BLaER1 treated with 17β-estradiol and CSF1 and Interleukin-3, amounts not matched to agents 10 nM and 100 nM (cell line): Measurements from ENCODE around the gene PSAT1.

ENCODE experiments used
- H3K27ac ChIP-seq, 11 experiments: shearing (Covaris generic); formaldehyde crosslinking; 2 replicates each; pipeline ENCODE4 v1.8.1; 2022
- H3K27me3 ChIP-seq, 11 experiments: shearing (Covaris generic); formaldehyde crosslinking; 2 replicates each; pipeline ENCODE4 v1.8.1; 2022
- H3K36me3 ChIP-seq, 11 experiments: shearing (Covaris generic); formaldehyde crosslinking; 2 replicates each; pipeline ENCODE4 v1.8.1; 2022
- H3K4me1 ChIP-seq, 10 experiments: shearing (Covaris generic); formaldehyde crosslinking; 2 replicates each; pipeline ENCODE4 v1.8.1; 2022
- H3K4me2 ChIP-seq, 11 experiments: shearing (Covaris generic); formaldehyde crosslinking; 2 replicates each; pipeline ENCODE4 v1.8.1; 2022
- H3K4me3 ChIP-seq, 10 experiments: shearing (Covaris generic); formaldehyde crosslinking; 2 replicates each; pipeline ENCODE4 v1.8.1; 2022
- H3K9ac ChIP-seq, 11 experiments: shearing (Covaris generic); formaldehyde crosslinking; 2 replicates each; pipeline ENCODE4 v1.8.1; 2022
- H3K9me3 ChIP-seq, 11 experiments: shearing (Covaris generic); formaldehyde crosslinking; replicated peaks in 1 of 11; 2 replicates each; pipeline ENCODE4 v1.8.1; 2022
- H4K20me1 ChIP-seq, 11 experiments: shearing (Covaris generic); formaldehyde crosslinking; 2 replicates each; pipeline ENCODE4 v1.8.1; 2022
- Cebpa-rat ChIP-seq, 11 experiments: shearing (Covaris generic); IDR thresholded peaks; 2 replicates each; pipeline ENCODE4 v1.8.1; 2022

The PSAT1 gene

GRCh38 chr9:78296893-78297671, at the start of gene PSAT1:
Gene PSAT1 (plus strand): TSS chr9:78297125. CDS start chr9:78297211, 86 bp downstream.
- Histone ChIP-seq H3K4me2 (peak within 1 kb of the TSS; percentile 81 to 97 (median 92)), H3K4me1 (peaks cover 7 to 38% (median 28%) of the 10 kb centered on the region in 10 experiments; a peak in 19 of 20 replicates), H3K27ac (peak within 1 kb of the TSS; percentile 43 to 93 (median 87); a peak in 21 of 22 replicates), H3K9me3 (no peaks in the 10 kb centered on the region), H3K27me3 (0 out of 22 replicates have a peak, but pooled peaks cover 0 to 5% (median 0%) of the 10 kb centered on the region in 11 experiments), H3K4me3 (peak within 1 kb of the TSS; percentile 71 to 84 (median 78)), H3K9ac (peak within 1 kb of the TSS; percentile 71 to 91 (median 84)), H3K36me3 (peaks cover 15 to 29% (median 24%) of the 10 kb centered on the region in 11 experiments; a peak in 20 of 22 replicates), H4K20me1 (peaks cover 0 to 44% (median 7%) of the 10 kb centered on the region in 11 experiments; a peak in 11 of 22 replicates)
- TF ChIP-seq Cebpa-rat (IDR thresholded peaks at IDR 0.05), result peak in 6 of 11 experiments; percentile 53 to 89 (median 80); a peak in 10 of 22 replicates

- H3K4me3 ChIP-seq, result no peak overlapping the region
- H3K4me2 ChIP-seq, result no peak overlapping the region
- no peak for TF ChIP-seq Cebpa-rat (IDR thresholded peaks at IDR 0.05)
- no peak overlapping the region for H3K9ac ChIP-seq
- no peaks in the 10 kb centered on the region for H3K9me3 ChIP-seq
- H3K27ac ChIP-seq, result no peak overlapping the region
- no peaks in the 10 kb centered on the region for H4K20me1 ChIP-seq
- no peaks in the 10 kb centered on the region for H3K27me3 ChIP-seq
- H3K36me3 ChIP-seq, result peaks cover 22 to 99% (median 74%) of the 10 kb centered on the region in 11 experiments
- H3K4me1 ChIP-seq, result peaks cover 0 to 11% (median 0%) of the 10 kb centered on the region in 10 experiments; a peak in 2 of 20 replicates
Observed at GRCh38 chr9:78248635-78249034, 48.3 kb upstream of the PSAT1 start.

GRCh38 chr9:78249542-78249941, 47.4 kb upstream of the PSAT1 start:
- Histone ChIP-seq H3K9ac (no peak overlapping the region), H3K4me2 (no peak overlapping the region), H3K4me1 (peaks cover 0 to 11% (median 0%) of the 10 kb centered on the region in 10 experiments; a peak in 2 of 20 replicates), H3K27ac (no peak overlapping the region), H3K36me3 (peaks cover 16 to 99% (median 74%) of the 10 kb centered on the region in 11 experiments; a peak in 21 of 22 replicates), H3K27me3 (no peaks in the 10 kb centered on the region), H3K4me3 (no peak overlapping the region), H3K9me3 (no peaks in the 10 kb centered on the region), H4K20me1 (no peaks in the 10 kb centered on the region)
- no peak for TF ChIP-seq Cebpa-rat (IDR thresholded peaks at IDR 0.05)

GRCh38 chr9:78252616-78253015, 44.3 kb upstream of the PSAT1 start:
- Histone ChIP-seq H3K4me1 (peaks cover 0 to 11% (median 0%) of the 10 kb centered on the region in 10 experiments; a peak in 2 of 20 replicates), H3K4me3 (no peak overlapping the region), H3K27me3 (no peaks in the 10 kb centered on the region), H3K9me3 (no peaks in the 10 kb centered on the region), H3K27ac (no peak overlapping the region), H3K36me3 (peaks cover 22 to 99% (median 65%) of the 10 kb centered on the region in 11 experiments; a peak in 21 of 22 replicates), H3K9ac (no peak overlapping the region), H4K20me1 (no peaks in the 10 kb centered on the region), H3K4me2 (no peak overlapping the region)
- no peak for TF ChIP-seq Cebpa-rat (IDR thresholded peaks at IDR 0.05)

- Histone ChIP-seq H3K36me3 (peaks cover 21 to 99% (median 60%) of the 10 kb centered on the region in 11 experiments; a peak in 21 of 22 replicates), H4K20me1 (no peaks in the 10 kb centered on the region), H3K9me3 (no peaks in the 10 kb centered on the region), H3K27ac (no peak overlapping the region), H3K4me2 (no peak overlapping the region), H3K4me1 (peaks cover 0 to 9% (median 0%) of the 10 kb centered on the region in 10 experiments; a peak in 2 of 20 replicates), H3K27me3 (no peaks in the 10 kb centered on the region), H3K9ac (no peak overlapping the region), H3K4me3 (no peak overlapping the region)
- no peak for TF ChIP-seq Cebpa-rat (IDR thresholded peaks at IDR 0.05)
Observed at GRCh38 chr9:78253285-78253684, 43.6 kb upstream of the PSAT1 start.

- Histone ChIP-seq H3K27ac (no peak overlapping the region), H3K9ac (no peak overlapping the region), H3K4me1 (no peaks in the 10 kb centered on the region), H3K4me3 (no peak overlapping the region), H3K36me3 (peaks cover 8 to 86% (median 40%) of the 10 kb centered on the region in 11 experiments), H4K20me1 (no peaks in the 10 kb centered on the region; a peak in 1 of 22 replicates), H3K9me3 (no peaks in the 10 kb centered on the region), H3K4me2 (no peak overlapping the region), H3K27me3 (no peaks in the 10 kb centered on the region)
- no peak for TF ChIP-seq Cebpa-rat (IDR thresholded peaks at IDR 0.05)
Observed at GRCh38 chr9:78261403-78262001, 35.4 kb upstream of the PSAT1 start.

- H3K9ac ChIP-seq, result no peak overlapping the region
- H3K27me3 ChIP-seq, result no peaks in the 10 kb centered on the region
- no peaks in the 10 kb centered on the region; a peak in 1 of 22 replicates for H4K20me1 ChIP-seq
- no peak for TF ChIP-seq Cebpa-rat (IDR thresholded peaks at IDR 0.05)
- no peaks in the 10 kb centered on the region for H3K4me1 ChIP-seq
- H3K27ac ChIP-seq, result no peak overlapping the region
- H3K36me3 ChIP-seq, result peaks cover 19 to 86% (median 49%) of the 10 kb centered on the region in 11 experiments
- no peak overlapping the region for H3K4me2 ChIP-seq
- H3K4me3 ChIP-seq, result no peak overlapping the region
- H3K9me3 ChIP-seq, result no peaks in the 10 kb centered on the region
Observed at GRCh38 chr9:78262655-78263054, 34.3 kb upstream of the PSAT1 start.

- Histone ChIP-seq H3K4me3 (no peak overlapping the region), H3K4me2 (no peak overlapping the region), H3K27me3 (no peaks in the 10 kb centered on the region), H3K4me1 (no peaks in the 10 kb centered on the region), H3K9me3 (no peaks in the 10 kb centered on the region), H4K20me1 (no peaks in the 10 kb centered on the region), H3K9ac (no peak overlapping the region), H3K36me3 (peaks cover 43 to 96% (median 86%) of the 10 kb centered on the region in 11 experiments), H3K27ac (no peak overlapping the region)
- TF ChIP-seq Cebpa-rat (IDR thresholded peaks at IDR 0.05), result no peak
Observed at GRCh38 chr9:78267889-78268288, 29.0 kb upstream of the PSAT1 start.

GRCh38 chr9:78269784-78270183, 27.1 kb upstream of the PSAT1 start:
- Histone ChIP-seq H3K9me3 (no peaks in the 10 kb centered on the region), H3K4me1 (no peaks in the 10 kb centered on the region), H3K4me3 (no peak overlapping the region), H3K9ac (no peak overlapping the region), H3K4me2 (no peak overlapping the region), H3K27ac (no peak overlapping the region), H3K27me3 (no peaks in the 10 kb centered on the region), H3K36me3 (peaks cover 43 to 94% (median 82%) of the 10 kb centered on the region in 11 experiments), H4K20me1 (no peaks in the 10 kb centered on the region)
- no peak for TF ChIP-seq Cebpa-rat (IDR thresholded peaks at IDR 0.05)
